GM21576 (cell line): ENCODE measurements around the gene C12orf57.
A peak's percentile ranks its signal among the peaks of the same experiment; 100 is the strongest.

Source experiments
- ATAC-seq: cut with Tn5 transposase; IDR thresholded peaks from one replicate; pipeline ENCODE4 v1.9.1; 2021; ENCODE audit warnings: mild to moderate bottlenecking, moderate library complexity; ENCODE audit not compliant: unreplicated experiment

C12orf57 gene

GRCh38 chr12:6952121-6952862, 8.5 kb downstream of the C12orf57 start:
- no peak for ATAC-seq

- no peak for ATAC-seq
Measured at GRCh38 chr12:6952863-6953441, 9.1 kb downstream of the C12orf57 start.

- peak; percentile 34 for ATAC-seq
Measured at GRCh38 chr12:6953442-6954315, 9.9 kb downstream of the C12orf57 start.

- ATAC-seq = no peak
Measured at GRCh38 chr12:6954316-6955107, 10.7 kb downstream of the C12orf57 start.

- no peak for ATAC-seq
Measured at GRCh38 chr12:6955108-6956020, 11.5 kb downstream of the C12orf57 start.

- ATAC-seq = no peak
Measured at GRCh38 chr12:6956021-6956727, 12.4 kb downstream of the C12orf57 start.

- no peak for ATAC-seq
Measured at GRCh38 chr12:6957151-6957701, 13.4 kb downstream of the C12orf57 start.

- no peak for ATAC-seq
Measured at GRCh38 chr12:6957741-6958608, 14.2 kb downstream of the C12orf57 start.

- ATAC-seq = no peak
Measured at GRCh38 chr12:6958609-6959057, 14.8 kb downstream of the C12orf57 start.

GRCh38 chr12:6959058-6959804, 15.4 kb downstream of the C12orf57 start:
- ATAC-seq = peak; percentile 46

- ATAC-seq = no peak
Measured at GRCh38 chr12:6959805-6960592, 16.2 kb downstream of the C12orf57 start.

GRCh38 chr12:6960593-6961277, 16.9 kb downstream of the C12orf57 start:
- ATAC-seq = no peak

GRCh38 chr12:6961278-6961694, 17.5 kb downstream of the C12orf57 start:
- no peak for ATAC-seq

- ATAC-seq = no peak
Measured at GRCh38 chr12:6961695-6962284, 18.0 kb downstream of the C12orf57 start.

- no peak for ATAC-seq
Measured at GRCh38 chr12:6962285-6963015, 18.6 kb downstream of the C12orf57 start.
